Stimulated activated CD8-positive, alpha-beta memory T cell treated with anti-CD3 and anti-CD28 coated beads, Interleukin-15, amount 100 ng/mL, for 4 hours (primary cell): ENCODE measurements around the gene MAMDC4.
"Not testable (repeated sequence)": the region's sequence is repeated elsewhere in the genome, so short reads cannot be mapped to it uniquely, and the experiment has no call there.

Source experiments
- DNase-seq, 2 donors: peaks; one replicate each; pipeline ENCODE4 v3.0.0-alpha.2; 2020; ENCODE audit warnings: low read depth in 2 of 2

Gene MAMDC4

DNA sequence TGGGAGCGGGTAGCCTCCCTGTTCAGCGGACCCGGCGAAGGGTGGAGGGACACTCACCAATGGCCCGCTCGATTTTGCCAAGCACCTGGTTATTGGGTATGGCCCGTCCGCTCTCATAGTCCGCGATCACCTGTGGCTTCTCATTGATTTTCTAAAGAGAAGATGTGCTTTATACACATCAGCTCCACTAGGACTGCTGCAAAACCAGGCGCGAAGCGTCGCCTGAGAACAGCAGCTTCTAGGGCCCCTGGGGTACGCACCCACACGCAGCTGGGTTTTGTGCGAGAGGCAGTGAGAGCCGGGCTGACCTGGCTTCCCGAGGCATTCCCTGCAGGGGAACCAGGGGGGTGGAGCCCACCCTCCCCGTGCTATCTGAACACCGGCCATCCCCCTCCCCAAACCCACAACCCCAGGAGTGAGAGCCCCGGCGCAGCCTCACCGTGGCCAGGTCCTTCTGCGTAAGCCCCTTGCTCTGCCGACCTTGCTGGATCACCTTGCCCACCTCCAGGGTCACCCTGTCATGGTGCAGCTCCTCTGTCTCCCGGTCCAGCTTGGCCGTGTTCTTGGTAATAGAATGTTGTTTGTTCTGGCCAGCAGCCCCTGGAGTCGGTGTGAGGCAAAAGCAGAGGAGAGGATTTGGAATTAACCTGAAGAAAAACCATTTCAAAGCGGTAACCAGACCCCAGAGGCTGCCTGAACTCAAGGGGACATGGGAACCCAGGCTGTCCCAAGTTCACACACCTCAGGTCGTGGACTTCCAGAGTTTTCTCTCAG, 10.9 kb downstream of the MAMDC4 start:
- DNase-seq: no peak

DNA sequence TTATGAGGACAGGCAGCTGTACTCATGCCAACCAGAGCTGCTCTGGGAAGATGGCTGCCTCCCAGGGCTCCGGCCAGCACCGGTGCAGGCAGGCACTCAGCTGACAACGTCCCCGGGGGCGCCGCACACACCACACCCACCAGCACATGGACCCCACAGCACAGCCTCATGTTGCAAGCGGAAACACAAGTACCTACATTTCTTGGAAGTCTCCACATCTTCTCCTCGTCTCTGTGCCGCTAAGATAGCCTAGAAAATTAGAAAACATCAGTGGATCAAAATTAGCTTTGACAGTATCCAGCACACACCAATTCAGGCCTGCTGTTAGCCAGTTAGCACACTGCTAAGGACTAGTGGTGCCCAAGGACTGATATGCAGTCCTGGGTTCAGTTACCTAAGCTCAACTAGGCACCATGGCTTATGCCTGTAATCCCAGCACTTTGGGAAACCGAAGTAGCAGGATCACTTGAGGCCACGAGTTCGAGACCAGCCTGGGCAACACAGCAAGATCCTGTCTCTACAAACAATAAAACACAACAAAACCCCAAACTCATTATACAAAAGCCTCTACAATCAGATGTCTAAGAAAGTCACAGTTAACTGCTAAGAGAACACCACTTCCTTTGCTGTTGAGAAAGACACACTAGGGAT, 11.6 kb downstream of the MAMDC4 start:
- DNase-seq: no peak

DNA sequence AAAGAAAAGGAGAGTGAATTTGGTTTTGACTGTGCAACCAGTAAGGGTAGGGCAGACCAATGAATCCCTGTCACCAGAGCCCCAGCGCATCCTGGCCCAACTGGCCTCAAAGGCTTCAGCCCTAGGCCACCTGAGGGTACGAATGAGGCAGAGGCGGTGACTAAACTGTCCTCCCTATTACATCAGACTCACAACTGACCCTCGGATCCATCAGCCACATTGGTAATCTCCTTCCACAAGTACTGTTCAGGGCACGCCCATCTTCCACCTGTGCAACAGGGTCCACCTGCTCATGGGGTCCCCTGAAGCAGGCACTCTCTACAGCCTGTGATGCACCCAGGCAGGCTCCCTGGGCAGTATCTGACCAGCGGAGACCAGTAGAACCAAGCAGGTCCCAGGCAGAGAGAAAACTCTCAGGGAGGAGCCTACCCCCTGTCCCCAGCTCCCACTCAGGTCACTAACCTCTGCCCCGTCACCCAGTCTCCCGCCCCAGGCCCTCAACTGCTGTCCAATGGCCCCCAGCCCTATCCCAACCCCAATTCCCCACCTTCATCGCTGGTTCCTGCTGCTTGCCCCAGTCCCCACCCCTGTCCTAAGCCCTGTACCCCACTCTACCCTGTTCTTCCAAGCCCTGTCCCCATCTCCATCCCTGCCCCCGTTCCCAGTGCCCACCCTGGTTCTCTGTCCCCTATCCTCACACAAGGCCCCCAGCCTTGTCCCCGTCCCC, 13.1 kb downstream of the MAMDC4 start:
- no peak for DNase-seq

DNA sequence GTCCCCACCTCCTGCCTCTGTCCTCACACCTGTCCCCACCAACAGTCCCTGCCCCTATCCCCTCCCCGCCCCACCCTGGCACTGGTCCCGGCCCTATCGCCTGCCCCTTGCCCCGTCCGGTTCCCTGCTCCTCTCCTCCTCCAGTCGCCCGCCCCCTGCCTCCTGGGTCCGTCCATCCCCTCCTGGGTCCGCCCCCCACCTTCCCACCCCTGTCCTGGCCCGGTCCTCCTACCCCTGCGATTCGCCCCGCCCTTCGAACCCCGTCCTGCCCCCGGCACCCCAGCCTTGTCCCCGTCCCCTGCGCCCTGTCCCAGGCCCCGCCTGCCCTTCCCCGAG, 13.6 kb downstream of the MAMDC4 start:
- no peak for DNase-seq

DNA sequence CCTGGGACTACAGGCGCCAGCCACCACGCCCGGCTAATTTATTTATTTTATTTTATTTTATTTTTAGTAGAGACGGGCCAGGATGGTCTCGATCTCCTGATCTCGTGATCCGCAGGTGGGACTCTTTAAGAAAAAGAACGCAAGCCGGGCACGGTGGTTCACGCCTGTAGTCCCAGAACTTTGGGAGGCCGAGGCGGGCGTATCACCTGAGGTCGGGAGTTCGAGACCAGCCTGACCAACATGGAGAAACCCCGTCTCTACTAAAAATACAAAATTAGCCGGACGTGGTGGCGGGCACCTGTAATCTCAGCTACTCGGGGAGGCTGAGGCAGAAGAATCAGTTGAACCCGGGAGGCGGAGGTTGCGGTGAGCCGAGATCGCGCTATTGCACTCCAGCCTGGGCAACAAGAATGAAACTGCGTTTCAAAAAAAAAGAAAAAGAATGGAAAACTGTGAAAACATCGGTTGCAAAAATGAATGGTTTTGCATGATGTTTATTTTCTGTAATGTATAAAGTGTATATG, 14.8 kb downstream of the MAMDC4 start:
- DNase-seq: not testable (repeated sequence)

DNA sequence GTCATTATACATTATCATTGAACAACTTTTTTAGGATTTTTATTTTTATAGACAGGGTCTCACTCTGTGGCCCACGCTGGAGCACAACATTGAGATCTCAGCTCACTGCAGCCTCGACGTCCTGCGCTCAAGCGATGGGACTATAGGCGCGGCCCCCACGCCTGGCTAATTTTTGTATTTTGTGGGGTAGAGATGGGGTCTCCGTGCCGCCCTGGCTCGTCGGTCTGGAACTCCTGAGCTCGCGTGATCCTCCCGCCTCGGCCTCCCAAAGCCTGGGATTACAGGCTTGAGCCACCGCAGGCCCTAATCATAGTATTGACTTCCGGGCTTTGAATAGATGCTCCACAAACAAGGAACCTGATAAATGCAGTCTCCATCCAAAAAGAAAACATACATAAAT, 15.3 kb downstream of the MAMDC4 start:
- DNase-seq: no peak

DNA sequence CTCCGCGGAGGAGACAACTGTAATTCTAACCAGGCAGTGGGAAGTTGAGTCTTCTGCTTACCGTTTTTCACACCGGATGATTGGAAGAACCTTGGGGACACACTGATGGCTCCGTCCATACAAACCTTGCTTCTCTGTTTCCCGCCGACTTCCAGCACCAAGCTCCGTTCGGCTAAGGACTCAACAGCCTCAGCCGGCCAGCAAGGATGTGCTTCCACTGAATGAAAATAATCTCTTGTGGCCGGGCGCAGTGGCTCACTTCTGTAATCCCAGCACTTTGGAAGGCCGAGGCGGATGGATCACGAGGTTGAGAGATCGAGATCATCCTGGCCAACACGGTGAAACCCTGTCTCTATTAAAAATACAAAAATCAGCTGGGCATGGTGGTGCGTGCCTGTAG, 15.8 kb downstream of the MAMDC4 start:
- no peak for DNase-seq

DNA sequence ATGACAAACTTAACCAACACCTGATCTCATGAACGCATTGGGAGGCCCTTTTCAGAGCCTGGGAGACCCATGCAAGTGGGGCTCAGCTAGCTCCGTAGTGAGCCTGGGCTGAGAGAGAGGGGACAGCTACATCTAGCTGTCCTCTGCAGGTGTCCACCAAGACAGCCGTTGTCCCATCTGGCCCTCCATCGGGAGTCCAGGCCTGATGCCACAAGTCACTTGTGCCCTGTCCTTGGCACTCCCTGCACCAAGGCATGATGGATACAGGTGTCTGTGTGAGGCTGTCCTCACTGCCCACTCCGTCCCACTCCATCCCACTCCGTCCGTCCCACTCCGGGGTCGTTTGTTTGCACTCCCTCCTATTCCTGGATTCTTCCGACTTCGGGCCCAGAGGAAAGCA, 16.5 kb downstream of the MAMDC4 start:
- no peak for DNase-seq

DNA sequence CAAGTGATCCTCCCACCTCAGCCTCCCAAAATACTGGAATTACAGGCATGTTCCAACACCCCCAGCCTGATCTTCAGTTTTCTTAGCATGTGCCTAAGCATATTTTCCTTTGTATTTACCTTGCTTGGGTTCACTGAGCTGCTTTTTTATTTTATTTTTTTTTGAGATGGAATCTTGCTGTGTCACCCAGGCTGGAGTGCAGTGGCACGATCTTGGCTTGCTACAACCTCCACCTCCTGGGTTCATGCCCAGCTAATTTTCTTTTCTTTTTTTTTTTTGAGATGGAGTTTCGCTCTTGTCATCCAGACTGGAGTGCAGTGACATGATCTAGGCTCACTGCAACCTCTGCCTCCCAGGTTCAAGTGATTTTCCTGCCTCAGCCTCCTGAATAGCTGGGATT, 17.5 kb downstream of the MAMDC4 start:
- not testable (repeated sequence) for DNase-seq

DNA sequence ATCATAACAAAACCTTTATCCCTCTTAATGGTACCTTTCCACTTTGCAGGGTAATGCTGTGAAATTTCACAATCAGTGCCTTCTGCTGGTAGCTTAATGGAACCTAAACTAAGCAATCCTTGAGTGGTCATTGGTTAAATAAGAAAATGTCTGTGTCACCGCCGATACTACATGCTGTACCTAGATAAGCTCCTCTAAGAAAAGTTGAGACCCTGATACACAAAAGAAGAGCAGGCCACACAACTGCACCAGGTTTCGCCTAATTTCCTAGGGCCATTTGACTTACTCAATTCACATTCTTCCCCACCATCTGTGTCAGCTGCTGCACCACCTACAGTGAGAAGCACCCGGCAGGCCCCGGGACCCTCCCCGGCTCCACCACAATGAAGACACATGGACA, 23.0 kb downstream of the MAMDC4 start:
- no peak for DNase-seq

DNA sequence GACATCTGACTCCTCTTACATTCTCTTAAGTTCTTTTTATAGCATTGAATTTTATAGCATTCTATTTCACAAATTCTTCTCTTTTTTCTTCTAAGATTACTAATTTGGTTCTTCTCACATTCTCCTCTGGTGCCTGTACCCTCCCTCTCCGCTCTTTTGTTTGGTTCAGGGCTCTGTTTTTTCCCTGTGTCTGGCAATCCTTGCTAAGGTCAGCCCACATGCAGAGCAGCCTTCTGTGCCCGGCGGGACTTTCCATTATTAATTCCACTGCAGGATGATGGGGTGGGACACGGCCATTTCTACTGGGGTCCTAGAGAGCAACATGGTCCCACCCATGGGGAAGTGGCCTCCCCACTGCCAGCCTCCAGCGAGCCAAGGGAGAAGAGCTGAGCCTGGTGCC, 24.3 kb downstream of the MAMDC4 start:
- no peak for DNase-seq

DNA sequence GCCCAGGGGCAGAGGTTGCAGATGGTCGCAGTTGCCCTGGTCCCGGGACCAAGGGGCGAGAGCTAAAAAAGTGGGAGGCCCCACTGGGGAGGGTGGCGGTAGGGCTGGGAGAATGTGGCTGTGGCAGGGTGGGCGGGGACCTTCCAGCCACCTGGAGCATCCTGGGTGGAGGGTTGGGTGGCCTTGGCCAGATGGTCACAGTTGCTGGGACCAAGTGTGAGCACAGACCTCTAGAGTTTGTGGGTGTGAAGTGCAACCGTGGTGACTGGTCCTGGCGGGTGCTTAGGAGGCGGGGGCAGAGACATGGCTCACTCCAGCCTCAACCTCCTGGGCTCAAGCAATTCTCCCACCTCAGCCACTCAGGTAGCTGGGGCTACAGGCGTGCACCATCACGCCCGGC, 28.5 kb downstream of the MAMDC4 start:
- no peak for DNase-seq

DNA sequence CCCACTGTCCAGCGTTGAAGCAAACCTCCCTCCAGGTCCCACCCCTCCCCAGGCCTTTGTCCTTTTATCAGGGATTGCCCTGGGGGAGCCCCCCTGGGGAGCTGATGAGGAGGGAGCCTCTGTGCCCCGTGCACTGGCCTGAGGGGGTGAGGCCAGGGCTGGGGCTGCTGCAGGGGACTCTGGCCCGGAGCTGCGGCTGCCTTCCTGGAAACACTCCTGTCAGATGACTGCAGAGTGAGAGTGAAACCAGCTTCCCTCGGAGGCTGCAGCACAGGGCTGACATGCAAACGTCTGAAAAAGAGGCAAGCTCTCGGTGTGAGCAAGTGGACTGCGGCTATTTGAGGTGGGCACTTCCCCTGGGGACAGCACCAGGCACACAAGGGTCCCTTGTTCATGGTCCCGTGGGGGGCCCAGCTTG, 29.6 kb downstream of the MAMDC4 start:
- peak in 1 of 2 donors; percentile 23 for DNase-seq

DNA sequence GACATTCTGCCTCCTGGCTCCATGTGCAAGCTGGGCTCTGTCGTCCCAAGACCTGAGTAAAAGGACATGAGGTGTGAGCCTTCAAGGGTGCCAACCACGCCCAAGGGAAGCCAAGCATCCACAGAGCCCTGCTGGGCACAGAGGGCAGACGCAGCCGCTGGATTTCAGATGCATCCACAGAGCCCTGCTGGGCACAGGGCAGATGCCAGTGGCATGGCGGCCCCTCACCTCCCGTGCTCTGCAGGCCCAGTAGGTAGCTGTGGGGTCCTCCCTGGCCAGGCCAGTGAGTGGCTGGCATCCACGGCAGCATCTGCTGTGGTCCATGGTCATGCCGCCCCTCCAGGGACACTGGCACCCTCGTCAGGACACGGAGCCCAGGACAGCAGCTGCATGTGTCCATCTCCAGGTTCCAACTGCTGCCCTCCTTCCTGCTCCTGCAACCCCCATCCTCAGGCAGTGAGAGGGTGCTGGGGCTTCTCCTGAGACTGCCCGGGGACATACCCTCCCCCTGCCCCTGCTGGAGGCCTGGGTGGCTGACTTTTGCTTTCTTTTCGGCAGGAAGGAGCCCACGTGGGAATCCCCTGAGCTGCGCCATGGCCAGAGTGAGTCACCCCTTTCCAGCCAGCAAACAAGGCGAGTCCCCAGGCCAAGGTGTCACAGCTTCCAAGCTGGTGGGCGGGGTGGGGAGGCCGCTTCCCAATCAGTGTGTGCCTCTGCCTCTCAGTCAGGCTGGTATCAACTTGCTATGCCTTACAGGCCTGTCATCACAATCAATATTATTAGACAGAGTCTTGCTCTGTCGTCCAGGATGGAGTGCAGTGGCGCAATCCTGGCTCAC, 30.2 kb downstream of the MAMDC4 start:
- DNase-seq: peak; percentile 84 to 94

DNA sequence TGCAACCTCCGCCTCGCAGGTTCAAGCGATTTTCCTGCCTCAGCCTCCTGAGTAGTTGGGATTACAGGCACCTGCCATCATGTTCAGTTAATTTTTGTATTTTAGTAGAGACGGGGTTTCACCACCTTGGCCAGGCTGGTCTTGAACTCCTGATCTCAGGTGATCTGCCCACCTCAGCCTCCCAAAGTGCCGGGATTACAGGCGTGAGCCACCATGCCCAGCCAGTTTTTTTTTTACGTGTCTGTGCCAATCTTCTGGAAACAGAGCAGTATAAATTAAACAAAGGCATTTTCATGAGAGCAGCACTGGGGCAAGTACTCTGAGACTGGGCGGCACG, 30.8 kb downstream of the MAMDC4 start:
- not testable (repeated sequence) for DNase-seq

DNA sequence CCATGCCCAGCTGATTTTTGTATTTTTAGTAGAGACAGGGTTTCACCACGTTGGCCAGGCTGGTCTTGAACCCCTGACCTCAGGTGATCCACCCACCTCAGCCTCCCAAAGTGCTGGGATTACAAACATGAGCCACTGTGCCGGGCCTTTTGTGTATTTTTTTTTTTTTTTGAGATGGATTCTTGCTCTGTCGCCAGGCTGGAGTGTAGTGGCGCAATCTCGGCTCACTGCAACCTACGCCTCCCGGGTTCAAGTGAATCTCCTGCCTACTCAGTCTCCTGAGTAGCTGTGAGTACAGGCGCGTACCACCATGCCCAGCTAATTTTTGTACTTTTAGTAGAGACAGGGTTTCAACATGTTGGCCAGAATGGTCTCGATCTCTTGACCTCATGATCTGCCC, 31.5 kb downstream of the MAMDC4 start:
- DNase-seq: not testable (repeated sequence)

DNA sequence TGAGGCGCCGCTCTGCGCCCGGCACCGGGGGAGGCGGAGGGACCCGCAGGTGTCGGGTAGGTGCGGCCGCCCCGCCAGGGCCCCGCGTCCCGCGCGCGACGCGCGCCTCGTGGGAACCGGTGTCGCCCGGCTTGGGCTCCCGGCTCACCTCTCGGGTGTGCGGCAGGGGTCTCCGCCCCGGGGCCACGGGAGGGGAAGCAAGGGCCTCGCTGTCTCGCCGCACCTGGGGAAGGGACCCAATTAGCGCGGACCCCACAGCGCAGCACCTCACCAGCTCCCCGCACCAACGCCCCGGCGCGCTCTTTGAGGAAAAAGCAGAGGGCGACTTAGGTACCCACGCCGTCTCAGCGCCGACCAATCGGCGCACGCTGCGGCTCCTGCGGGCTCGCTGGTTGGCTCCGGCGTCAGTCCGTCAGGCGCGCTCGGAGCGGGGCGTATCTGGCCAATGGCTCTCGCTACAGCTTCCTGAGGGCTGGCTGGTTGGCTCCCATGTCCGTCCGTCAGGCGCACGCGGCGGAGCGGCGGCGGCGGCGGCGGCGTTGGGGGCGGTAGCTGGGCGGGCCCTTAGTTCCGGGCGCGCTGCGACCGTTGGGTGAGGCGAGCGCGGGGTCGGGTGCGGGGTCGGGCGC, 33.9 kb downstream of the MAMDC4 start, which contains the start of gene TRAF2:
Gene TRAF2 (plus strand): TSS at position 567 of the 629 bp plus-strand sequence. CDS start 12,225 bp downstream, outside the sequence.
- DNase-seq: peak; percentile 92 to 97

DNA sequence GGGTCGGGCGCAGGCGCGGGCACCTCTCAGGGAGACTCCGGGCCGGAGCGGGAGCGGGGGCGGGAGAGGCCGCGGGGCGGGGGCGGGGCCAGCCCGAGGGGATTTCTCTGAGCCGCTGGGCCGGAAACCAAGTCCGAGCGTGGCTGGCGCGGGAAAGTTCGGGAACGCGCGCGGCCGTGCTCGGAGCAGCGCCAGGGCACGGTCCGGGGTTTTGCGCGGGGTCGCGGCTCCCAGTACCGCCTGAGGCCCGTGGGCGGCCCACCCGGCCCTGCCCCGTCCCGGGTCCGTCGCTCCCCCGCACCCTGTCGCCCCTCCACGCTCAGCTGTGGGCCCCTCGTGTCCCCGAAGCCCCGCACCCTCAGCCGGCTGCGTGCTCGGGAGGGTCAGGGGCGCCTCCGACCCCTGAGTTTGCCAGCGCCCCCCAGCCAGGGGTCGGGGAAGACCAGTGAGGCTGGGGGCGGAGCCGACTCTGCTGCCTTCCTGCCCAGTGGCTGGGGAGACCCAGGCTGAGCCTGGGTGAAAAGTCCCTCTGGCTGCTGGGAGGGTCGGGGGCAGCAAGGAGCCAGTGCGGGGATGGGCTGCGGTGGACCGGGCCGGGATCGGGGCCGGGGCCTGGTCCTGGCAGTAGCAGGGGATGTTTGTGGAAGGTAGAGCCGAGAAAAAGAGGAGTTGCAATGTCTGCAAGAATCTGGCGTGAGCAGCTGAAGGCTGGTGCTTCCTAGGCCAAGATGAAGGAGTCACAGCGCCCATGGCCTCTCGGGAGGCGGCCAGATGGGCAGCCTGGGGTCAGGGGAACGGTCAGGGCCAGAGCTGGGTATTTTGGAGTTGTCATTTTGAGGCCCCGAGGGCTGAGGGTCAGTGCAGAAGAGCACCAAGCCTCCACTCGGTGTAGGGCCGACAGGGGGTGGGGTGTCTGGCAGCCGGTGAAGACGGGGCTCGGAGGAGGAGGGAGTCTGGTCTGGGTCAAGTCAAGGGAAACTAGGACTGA, 34.8 kb downstream of the MAMDC4 start:
- peak in 1 of 2 donors; percentile 23 for DNase-seq

DNA sequence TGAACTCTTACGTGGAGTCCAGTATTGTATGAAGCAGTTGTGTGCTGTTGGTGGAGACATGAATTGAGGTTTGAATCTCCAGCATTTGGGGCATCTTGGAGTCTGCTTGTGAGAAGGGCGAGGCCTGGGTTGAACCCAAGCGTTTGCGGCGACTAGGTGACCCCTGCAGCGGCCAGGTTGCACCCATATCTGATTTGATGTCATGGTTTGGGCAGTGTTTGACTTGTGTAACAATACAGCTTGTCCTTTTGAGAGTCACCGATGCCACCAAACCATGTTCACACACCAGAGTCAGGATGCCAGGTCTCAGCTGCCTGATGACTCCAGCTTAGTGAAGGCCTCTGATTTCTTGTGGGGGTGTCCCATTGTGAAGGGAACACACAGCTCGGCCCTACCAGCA, 36.3 kb downstream of the MAMDC4 start:
- no peak for DNase-seq

DNA sequence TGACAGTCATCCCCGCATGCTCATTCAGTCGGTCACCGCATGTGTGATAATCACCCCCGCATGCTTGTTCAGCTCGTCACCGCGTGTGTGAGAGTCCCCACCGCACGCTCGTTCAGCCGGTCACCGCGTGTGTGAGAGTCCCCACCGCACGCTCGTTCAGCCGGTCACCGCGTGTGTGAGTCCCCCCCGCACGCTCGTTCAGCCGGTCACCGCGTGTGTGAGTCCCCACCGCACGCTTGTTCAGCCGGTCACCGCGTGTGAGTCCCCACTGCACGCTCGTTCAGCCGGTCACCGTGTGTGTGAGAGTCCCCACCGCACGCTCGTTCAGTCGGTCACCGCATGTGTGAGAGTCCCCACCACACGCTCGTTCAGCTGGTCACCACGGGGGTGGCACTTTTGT, 37.7 kb downstream of the MAMDC4 start:
- no peak for DNase-seq
